ENCODE results near the gene PPP1R2.

PPP1R2 gene

GRCh38 chr3:195566797-195567196 is 23.7 kb upstream of the PPP1R2 start:
- no peak overlapping the region for H3K4me3 ChIP-seq (ENCODE audit: insufficient read depth, low read depth, low read length)
- H3K9me3 ChIP-seq (ENCODE audit: control insufficient read depth, low read length), result no peaks in the 10 kb centered on the region
- H3K36me3 ChIP-seq (ENCODE audit: control insufficient read depth, insufficient read depth, low read length), result no peaks in the 10 kb centered on the region
- no peaks in the 10 kb centered on the region for H3K4me1 ChIP-seq (ENCODE audit: control insufficient read depth, insufficient read depth, low read length)
- H3K27ac ChIP-seq (ENCODE audit: insufficient read depth, low read depth, low read length, poor library complexity, severe bottlenecking), result no peak overlapping the region
- no peaks in the 10 kb centered on the region for H3K27me3 ChIP-seq (ENCODE audit: control insufficient read depth, insufficient read depth, low read length, poor library complexity, severe bottlenecking)
- 74 to 84% methylated on average over 4 to 6 of the region's 6 CpGs for WGBS, 2 experiments

- H3K27me3 ChIP-seq (ENCODE audit: control insufficient read depth, insufficient read depth, low read length, poor library complexity, severe bottlenecking), result no peaks in the 10 kb centered on the region
- no peaks in the 10 kb centered on the region for H3K4me1 ChIP-seq (ENCODE audit: control insufficient read depth, insufficient read depth, low read length)
- H3K4me3 ChIP-seq (ENCODE audit: insufficient read depth, low read depth, low read length), result no peak overlapping the region
- WGBS, 2 experiments, result 90 to 94% methylated on average over 7 of the region's 7 CpGs
- no peak overlapping the region for H3K27ac ChIP-seq (ENCODE audit: insufficient read depth, low read depth, low read length, poor library complexity, severe bottlenecking)
- no peaks in the 10 kb centered on the region for H3K36me3 ChIP-seq (ENCODE audit: control insufficient read depth, insufficient read depth, low read length)
- H3K9me3 ChIP-seq (ENCODE audit: control insufficient read depth, low read length), result no peaks in the 10 kb centered on the region
Observed at GRCh38 chr3:195565716-195566115, 22.6 kb upstream of the PPP1R2 start.

DNA sequence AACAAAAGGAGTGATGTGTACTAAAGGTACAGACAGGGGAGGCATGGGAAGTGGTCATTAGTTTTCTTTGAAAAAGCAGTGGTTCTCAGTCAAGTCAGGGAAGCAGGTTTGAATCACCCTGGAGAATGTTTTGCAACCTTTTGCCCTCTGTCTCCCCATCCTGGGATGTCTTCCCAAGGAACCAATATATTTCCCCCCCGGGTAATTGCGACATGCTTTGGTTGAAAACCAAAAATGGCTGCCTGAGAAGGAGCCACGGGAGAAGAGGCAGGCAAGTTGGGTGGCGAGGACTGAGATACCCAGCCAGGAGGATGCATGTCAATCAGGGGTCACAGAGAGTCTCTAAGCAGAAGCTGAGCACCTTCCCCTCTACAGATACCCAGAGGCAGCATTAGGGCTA is 20.2 kb upstream of the PPP1R2 start:
- no peak overlapping the region for H3K4me3 ChIP-seq (ENCODE audit: insufficient read depth, low read depth, low read length)
- H3K4me1 ChIP-seq (ENCODE audit: control insufficient read depth, insufficient read depth, low read length), result no peaks in the 10 kb centered on the region
- H3K27ac ChIP-seq (ENCODE audit: insufficient read depth, low read depth, low read length, poor library complexity, severe bottlenecking), result no peak overlapping the region
- no peaks in the 10 kb centered on the region for H3K9me3 ChIP-seq (ENCODE audit: control insufficient read depth, low read length)
- no peaks in the 10 kb centered on the region for H3K36me3 ChIP-seq (ENCODE audit: control insufficient read depth, insufficient read depth, low read length)
- 92 to 94% methylated on average over 4 of the region's 4 CpGs for WGBS, 2 experiments
- no peaks in the 10 kb centered on the region for H3K27me3 ChIP-seq (ENCODE audit: control insufficient read depth, insufficient read depth, low read length, poor library complexity, severe bottlenecking)

GRCh38 chr3:195559723-195560409 is 16.7 kb upstream of the PPP1R2 start:
- Histone ChIP-seq H3K27ac (ENCODE audit: insufficient read depth, low read depth, low read length, poor library complexity, severe bottlenecking) (no peak overlapping the region), H3K4me1 (ENCODE audit: control insufficient read depth, insufficient read depth, low read length) (no peaks in the 10 kb centered on the region), H3K36me3 (ENCODE audit: control insufficient read depth, insufficient read depth, low read length) (no peaks in the 10 kb centered on the region), H3K4me3 (ENCODE audit: insufficient read depth, low read depth, low read length) (no peak overlapping the region), H3K9me3 (ENCODE audit: control insufficient read depth, low read length) (no peaks in the 10 kb centered on the region), H3K27me3 (ENCODE audit: control insufficient read depth, insufficient read depth, low read length, poor library complexity, severe bottlenecking) (no peaks in the 10 kb centered on the region)
- WGBS, 2 experiments, result 92 to 94% methylated on average over 4 of the region's 4 CpGs

GRCh38 chr3:195558602-195559001 is 15.5 kb upstream of the PPP1R2 start:
- no peaks in the 10 kb centered on the region for H3K27me3 ChIP-seq (ENCODE audit: control insufficient read depth, insufficient read depth, low read length, poor library complexity, severe bottlenecking)
- 79 to 85% methylated on average over 3 of the region's 3 CpGs for WGBS, 2 experiments
- H3K27ac ChIP-seq (ENCODE audit: insufficient read depth, low read depth, low read length, poor library complexity, severe bottlenecking), result no peak overlapping the region

DNA sequence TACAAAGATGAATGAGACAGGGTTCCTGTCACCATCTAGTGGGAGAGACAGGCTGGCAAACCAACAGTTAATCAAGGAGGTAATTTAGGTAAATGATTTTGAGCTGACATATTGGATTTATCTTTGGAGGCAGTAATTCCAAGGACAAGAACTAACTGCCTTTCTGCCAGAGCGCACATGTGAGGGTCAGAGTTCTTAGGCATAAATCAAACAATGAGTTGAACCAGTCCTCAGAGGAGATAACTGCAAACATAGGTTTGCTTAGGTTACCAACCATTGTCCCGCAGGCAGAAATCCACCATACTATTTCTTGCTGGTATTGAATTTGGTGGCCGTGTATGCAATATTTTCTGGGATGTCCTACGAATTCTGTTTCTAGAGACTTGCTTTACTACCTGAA is 14.2 kb upstream of the PPP1R2 start:
- no peak overlapping the region for H3K4me3 ChIP-seq (ENCODE audit: insufficient read depth, low read depth, low read length)
- H3K9me3 ChIP-seq (ENCODE audit: control insufficient read depth, low read length), result no peaks in the 10 kb centered on the region
- H3K27ac ChIP-seq (ENCODE audit: insufficient read depth, low read depth, low read length, poor library complexity, severe bottlenecking), result no peak overlapping the region
- WGBS, 2 experiments, result 91 to 93% methylated on average over 4 of the region's 4 CpGs
- no peaks in the 10 kb centered on the region for H3K27me3 ChIP-seq (ENCODE audit: control insufficient read depth, insufficient read depth, low read length, poor library complexity, severe bottlenecking)
- no peaks in the 10 kb centered on the region for H3K4me1 ChIP-seq (ENCODE audit: control insufficient read depth, insufficient read depth, low read length)
- no peaks in the 10 kb centered on the region for H3K36me3 ChIP-seq (ENCODE audit: control insufficient read depth, insufficient read depth, low read length)

More at GRCh38 chr3:195558602-195559001, 15.5 kb upstream of the PPP1R2 start:
- Histone ChIP-seq H3K36me3 (ENCODE audit: control insufficient read depth, insufficient read depth, low read length) (no peaks in the 10 kb centered on the region), H3K4me3 (ENCODE audit: insufficient read depth, low read depth, low read length) (no peak overlapping the region), H3K9me3 (ENCODE audit: control insufficient read depth, low read length) (no peaks in the 10 kb centered on the region), H3K4me1 (ENCODE audit: control insufficient read depth, insufficient read depth, low read length) (no peaks in the 10 kb centered on the region)

- Histone ChIP-seq H3K9me3 (ENCODE audit: control insufficient read depth, low read length) (no peaks in the 10 kb centered on the region), H3K27ac (ENCODE audit: insufficient read depth, low read depth, low read length, poor library complexity, severe bottlenecking) (no peak overlapping the region), H3K4me1 (ENCODE audit: control insufficient read depth, insufficient read depth, low read length) (no peaks in the 10 kb centered on the region), H3K36me3 (ENCODE audit: control insufficient read depth, insufficient read depth, low read length) (no peaks in the 10 kb centered on the region), H3K27me3 (ENCODE audit: control insufficient read depth, insufficient read depth, low read length, poor library complexity, severe bottlenecking) (no peaks in the 10 kb centered on the region), H3K4me3 (ENCODE audit: insufficient read depth, low read depth, low read length) (no peak overlapping the region)
- 46 to 51% methylated on average over 9 of the region's 10 CpGs for WGBS, 2 experiments
Observed at GRCh38 chr3:195556390-195556789, 13.3 kb upstream of the PPP1R2 start.

- no peaks in the 10 kb centered on the region for H3K36me3 ChIP-seq (ENCODE audit: control insufficient read depth, insufficient read depth, low read length)
- no peak overlapping the region for H3K27ac ChIP-seq (ENCODE audit: insufficient read depth, low read depth, low read length, poor library complexity, severe bottlenecking)
- H3K9me3 ChIP-seq (ENCODE audit: control insufficient read depth, low read length), result no peaks in the 10 kb centered on the region
- 66 to 69% methylated on average over 8 of the region's 8 CpGs for WGBS, 2 experiments
- no peak overlapping the region for H3K4me3 ChIP-seq (ENCODE audit: insufficient read depth, low read depth, low read length)
- H3K4me1 ChIP-seq (ENCODE audit: control insufficient read depth, insufficient read depth, low read length), result no peaks in the 10 kb centered on the region
- H3K27me3 ChIP-seq (ENCODE audit: control insufficient read depth, insufficient read depth, low read length, poor library complexity, severe bottlenecking), result no peaks in the 10 kb centered on the region
Observed at GRCh38 chr3:195555110-195555509, 12.0 kb upstream of the PPP1R2 start.

DNA sequence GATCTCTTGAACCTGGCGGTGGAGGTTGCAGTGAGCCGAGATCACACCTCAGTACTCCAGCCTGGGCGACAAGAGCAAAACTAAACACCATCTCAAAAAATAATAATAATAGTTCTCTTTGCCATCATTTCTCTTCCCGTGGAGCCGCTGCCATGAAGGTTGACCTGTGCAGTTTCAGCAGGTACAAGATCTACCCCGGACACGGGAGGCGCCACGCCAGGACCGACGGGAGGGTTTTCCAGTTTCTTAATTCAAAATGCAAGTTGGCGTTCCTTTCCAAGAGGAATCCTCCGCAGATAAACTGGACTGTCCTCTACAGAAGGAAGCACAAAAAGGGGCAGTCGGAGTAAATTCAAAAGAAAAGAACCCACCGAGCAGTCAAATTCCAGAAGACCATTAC is 11.3 kb upstream of the PPP1R2 start:
- Histone ChIP-seq H3K9me3 (ENCODE audit: control insufficient read depth, low read length) (no peaks in the 10 kb centered on the region), H3K36me3 (ENCODE audit: control insufficient read depth, insufficient read depth, low read length) (no peaks in the 10 kb centered on the region), H3K27ac (ENCODE audit: insufficient read depth, low read depth, low read length, poor library complexity, severe bottlenecking) (no peak overlapping the region), H3K27me3 (ENCODE audit: control insufficient read depth, insufficient read depth, low read length, poor library complexity, severe bottlenecking) (no peaks in the 10 kb centered on the region), H3K4me1 (ENCODE audit: control insufficient read depth, insufficient read depth, low read length) (no peaks in the 10 kb centered on the region), H3K4me3 (ENCODE audit: insufficient read depth, low read depth, low read length) (no peak overlapping the region)
- 95 to 97% methylated on average over 15 of the region's 15 CpGs for WGBS, 2 experiments

- Histone ChIP-seq H3K27me3 (ENCODE audit: control insufficient read depth, insufficient read depth, low read length, poor library complexity, severe bottlenecking) (no peaks in the 10 kb centered on the region), H3K36me3 (ENCODE audit: control insufficient read depth, insufficient read depth, low read length) (no peaks in the 10 kb centered on the region), H3K27ac (ENCODE audit: insufficient read depth, low read depth, low read length, poor library complexity, severe bottlenecking) (no peak overlapping the region), H3K4me1 (ENCODE audit: control insufficient read depth, insufficient read depth, low read length) (peaks cover 5% of the 10 kb centered on the region), H3K4me3 (ENCODE audit: insufficient read depth, low read depth, low read length) (no peak overlapping the region), H3K9me3 (ENCODE audit: control insufficient read depth, low read length) (no peaks in the 10 kb centered on the region)
- 91 to 92% methylated on average over 7 of the region's 7 CpGs for WGBS, 2 experiments
Observed at GRCh38 chr3:195553268-195553667, 10.1 kb upstream of the PPP1R2 start.

Data from ectodermal cell (in vitro differentiated cells).